Activated T-cell treated with anti-CD3 and anti-CD28 coated beads, Interleukin-2, amount 50 U/mL, for 4 hours (primary cell): ENCODE data around the gene CCNG1. TPM values are rescaled to one million over a fixed set of nuclear protein-coding genes. Genes with fewer than 3 reads are reported as not detected.
"Not testable (repeated sequence)": the region's sequence is repeated elsewhere in the genome, so short reads cannot be mapped to it uniquely, and the experiment has no call there.

Experiments
- ATAC-seq, 2 donors: fragments of 200-7000 bp; cut with Tn5 transposase; one replicate each; pipeline ENCODE4 v1.10.0; 2021
- DNase-seq: peaks from one replicate; pipeline ENCODE4 v3.0.0-alpha.2; 2020
- H3K27me3 Mint-ChIP-seq: one replicate; pipeline ENCODE4 v1.8.0; 2021; ENCODE audit warnings: low read depth, mixed read lengths
- H3K36me3 Mint-ChIP-seq: one replicate; pipeline ENCODE4 v1.8.0; 2022; ENCODE audit warnings: mixed read lengths; ENCODE audit not compliant: insufficient read depth
- H3K4me1 Mint-ChIP-seq: one replicate; pipeline ENCODE4 v1.8.0; 2021; ENCODE audit warnings: low read depth, mixed read lengths
- H3K4me3 Mint-ChIP-seq: one replicate; pipeline ENCODE4 v1.8.0; 2021; ENCODE audit warnings: mild to moderate bottlenecking, moderate library complexity, mixed read lengths
- H3K9me3 Mint-ChIP-seq: one replicate; pipeline ENCODE4 v1.8.0; 2021; ENCODE audit warnings: mixed read lengths
- total RNA-seq, 3 donors: library from RNA; stranded (reverse); gene quantifications; one replicate each; pipeline ENCODE4 v1.2.1, GENCODE V29; 2021

Gene CCNG1
- total RNA-seq, 3 donors from 2014 or later = 47.1 to 54.7 (median 52.6) TPM

DNA sequence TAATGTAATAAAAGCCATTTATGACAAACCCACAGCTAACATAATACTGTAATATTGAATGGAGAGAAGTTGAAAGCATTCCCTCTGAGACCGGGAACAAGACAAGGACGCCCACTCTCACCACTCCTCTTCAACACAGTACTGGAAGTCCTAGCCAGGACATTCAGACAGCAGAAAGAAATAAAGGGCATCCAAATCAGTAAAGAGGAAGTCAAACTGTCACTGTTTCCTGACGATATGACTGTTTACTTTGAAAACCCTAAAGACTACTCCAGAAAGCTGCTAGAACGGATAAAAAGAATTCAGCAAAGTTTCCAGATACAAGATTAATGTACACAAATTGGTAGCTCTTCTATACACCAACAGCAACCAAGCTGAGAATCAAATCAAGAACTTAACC is 11.3 kb upstream of the CCNG1 start:
- H3K4me1 Mint-ChIP-seq, DNase-seq, H3K36me3 Mint-ChIP-seq, ATAC-seq, H3K4me3 Mint-ChIP-seq, H3K9me3 Mint-ChIP-seq: not testable (repeated sequence)
- peaks cover 13% of the 10 kb centered on the region for H3K27me3 Mint-ChIP-seq

DNA sequence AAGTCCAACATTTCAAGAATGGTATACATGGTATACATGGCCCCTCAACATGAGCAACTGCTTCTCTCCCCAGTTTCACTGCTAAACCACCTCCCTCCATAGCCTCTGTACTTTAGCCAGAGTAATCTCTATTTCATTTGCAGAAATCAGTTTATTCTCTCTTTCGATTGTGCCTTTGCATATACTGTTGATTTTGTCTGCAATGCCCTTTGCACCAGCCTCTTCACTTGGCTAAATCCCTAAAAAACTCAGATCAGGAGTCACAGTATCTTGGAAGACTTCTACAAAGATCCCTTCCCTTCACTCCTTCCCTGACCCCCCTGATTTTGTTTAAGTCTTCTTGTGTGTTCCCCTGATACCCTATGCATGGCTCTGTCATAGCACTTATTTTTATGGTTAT is 4.9 kb upstream of the CCNG1 start:
- H3K4me3 Mint-ChIP-seq = no peak overlapping the region
- no peaks in the 10 kb centered on the region for H3K27me3 Mint-ChIP-seq
- no peaks in the 10 kb centered on the region for H3K36me3 Mint-ChIP-seq
- DNase-seq (no peak), ATAC-seq (no peak)
- H3K4me1 Mint-ChIP-seq = peaks cover 9% of the 10 kb centered on the region
- no peaks in the 10 kb centered on the region for H3K9me3 Mint-ChIP-seq

DNA sequence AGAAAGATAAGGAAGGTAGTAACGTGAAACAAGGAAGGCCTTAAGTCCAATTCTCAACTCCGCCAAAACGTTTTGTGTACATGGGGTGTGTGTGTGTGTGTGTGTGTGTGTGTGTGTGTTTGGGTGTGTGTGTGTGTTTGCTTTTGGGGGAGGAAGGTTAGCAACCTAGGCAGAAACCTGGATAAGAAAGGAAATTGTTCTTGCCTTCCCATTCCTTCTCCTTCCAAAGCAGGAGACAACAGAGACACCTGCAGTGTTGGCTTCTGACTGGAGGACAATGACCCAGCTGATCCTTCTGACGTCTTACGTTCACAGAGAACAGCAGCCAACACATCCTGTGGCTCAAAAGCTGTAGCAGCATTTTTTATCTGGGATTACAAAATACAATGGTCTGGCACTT is 4.1 kb upstream of the CCNG1 start:
- ATAC-seq (no peak), DNase-seq (no peak)
- Mint-ChIP-seq H3K4me1 (peaks cover 12% of the 10 kb centered on the region), H3K9me3 (no peaks in the 10 kb centered on the region), H3K27me3 (no peaks in the 10 kb centered on the region), H3K36me3 (no peaks in the 10 kb centered on the region), H3K4me3 (no peak overlapping the region)

DNA sequence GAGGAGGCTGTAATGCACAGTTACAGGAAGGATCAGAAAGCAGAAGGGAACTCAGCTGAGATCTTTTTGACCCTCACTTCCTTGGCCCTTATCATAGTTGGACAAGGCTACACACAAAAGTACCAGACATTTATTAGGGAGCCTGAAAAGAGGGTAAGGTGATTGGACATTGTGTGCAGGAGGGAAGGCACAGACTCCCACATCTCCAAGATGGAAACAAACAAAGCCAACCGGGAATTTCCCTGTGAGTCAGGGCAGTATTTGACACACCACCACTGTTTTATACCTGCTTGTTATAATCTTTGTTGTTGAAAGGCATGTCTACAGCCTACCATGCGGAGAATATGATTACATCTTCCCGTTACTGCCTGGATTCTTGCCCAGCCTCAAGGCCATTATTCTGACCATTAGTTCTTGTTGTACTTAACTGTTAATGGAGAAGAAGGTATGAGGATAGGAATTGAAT is 3.0 kb upstream of the CCNG1 start:
- ATAC-seq (peak in 1 of 2 donors; percentile 23), DNase-seq (no peak)
- no peaks in the 10 kb centered on the region for H3K9me3 Mint-ChIP-seq
- H3K36me3 Mint-ChIP-seq = no peaks in the 10 kb centered on the region
- H3K27me3 Mint-ChIP-seq = no peaks in the 10 kb centered on the region
- peaks cover 23% of the 10 kb centered on the region for H3K4me1 Mint-ChIP-seq
- no peak overlapping the region for H3K4me3 Mint-ChIP-seq

DNA sequence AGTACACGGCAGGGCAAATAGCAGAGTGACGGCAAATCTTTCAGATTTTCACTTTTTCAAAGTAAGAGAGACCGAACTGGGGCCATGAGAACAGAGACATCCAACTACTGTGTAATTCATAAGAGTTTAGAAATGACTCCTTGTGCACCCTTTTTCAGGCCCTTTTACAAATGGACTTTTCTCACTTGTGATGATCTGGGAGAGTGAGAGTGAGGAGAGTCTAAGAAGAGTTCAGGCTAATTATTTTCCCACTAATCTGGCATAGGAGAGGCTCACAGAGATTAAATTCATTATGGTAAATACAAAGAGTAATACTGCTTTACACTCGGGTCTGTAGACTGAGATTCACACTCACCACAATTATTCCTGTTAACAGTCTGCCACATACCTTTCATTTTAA is 880 bp upstream of the CCNG1 start:
- DNase-seq = no peak
- H3K4me1 Mint-ChIP-seq = peaks cover 37% of the 10 kb centered on the region
- H3K4me3 Mint-ChIP-seq = peak overlapping the region; percentile 88

DNA sequence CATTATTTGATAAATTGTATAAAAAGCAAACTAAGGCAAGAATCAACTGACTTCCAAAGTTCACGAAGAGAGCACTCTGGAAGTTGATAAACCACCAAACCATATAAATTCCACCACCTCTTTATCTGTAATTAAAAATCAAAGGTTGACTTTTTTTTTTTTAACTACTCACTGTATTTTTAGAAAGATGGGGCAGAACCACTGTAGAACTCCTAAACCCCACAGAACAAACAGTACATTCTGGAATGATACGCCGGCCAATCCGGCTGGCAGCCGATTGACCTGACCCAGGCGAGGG is 435 bp upstream of the CCNG1 start:
- ATAC-seq (no peak), DNase-seq (no peak)
- peaks cover 37% of the 10 kb centered on the region for H3K4me1 Mint-ChIP-seq
- H3K36me3 Mint-ChIP-seq = peaks cover 8% of the 10 kb centered on the region
- no peaks in the 10 kb centered on the region for H3K9me3 Mint-ChIP-seq
- H3K4me3 Mint-ChIP-seq = peak overlapping the region; percentile 88
- H3K27me3 Mint-ChIP-seq = no peaks in the 10 kb centered on the region

More for the DNA sequence above, 880 bp upstream of the CCNG1 start:
- no peaks in the 10 kb centered on the region for H3K9me3 Mint-ChIP-seq
- no peaks in the 10 kb centered on the region for H3K27me3 Mint-ChIP-seq
- no peak for ATAC-seq
- H3K36me3 Mint-ChIP-seq = peaks cover 8% of the 10 kb centered on the region

DNA sequence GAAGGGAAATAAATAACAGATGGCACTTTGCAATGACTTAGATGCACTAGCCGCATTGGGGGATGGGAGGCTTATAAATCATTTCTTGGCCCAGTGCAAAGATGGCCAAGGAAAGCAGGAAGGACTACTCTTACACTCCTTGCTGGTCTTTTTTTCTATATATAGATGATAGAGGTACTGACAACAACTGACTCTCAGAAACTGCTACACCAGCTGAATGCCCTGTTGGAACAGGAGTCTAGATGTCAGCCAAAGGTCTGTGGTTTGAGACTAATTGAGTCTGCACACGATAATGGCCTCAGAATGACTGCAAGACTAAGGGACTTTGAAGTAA is 1.7 kb downstream of the CCNG1 start:
- Mint-ChIP-seq H3K4me3 (peak overlapping the region; percentile 88), H3K27me3 (no peaks in the 10 kb centered on the region), H3K36me3 (peaks cover 17% of the 10 kb centered on the region), H3K4me1 (peaks cover 37% of the 10 kb centered on the region), H3K9me3 (no peaks in the 10 kb centered on the region)
- DNase-seq = no peak
- no peak for ATAC-seq

DNA sequence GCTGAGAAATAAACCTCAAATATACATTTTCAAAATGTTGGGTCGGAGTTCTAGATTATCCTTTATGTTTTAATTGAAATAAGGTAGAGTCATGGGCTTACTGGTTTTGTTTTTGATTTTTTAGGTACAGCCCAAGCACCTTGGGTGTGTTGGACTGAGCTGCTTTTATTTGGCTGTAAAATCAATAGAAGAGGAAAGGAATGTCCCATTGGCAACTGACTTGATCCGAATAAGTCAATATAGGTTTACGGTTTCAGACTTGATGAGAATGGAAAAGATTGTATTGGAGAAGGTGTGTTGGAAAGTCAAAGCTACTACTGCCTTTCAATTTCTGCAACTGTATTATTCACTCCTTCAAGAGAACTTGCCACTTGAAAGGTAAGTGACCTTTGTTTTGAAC is 3.6 kb downstream of the CCNG1 start:
- H3K9me3 Mint-ChIP-seq = no peaks in the 10 kb centered on the region
- H3K4me3 Mint-ChIP-seq = no peak overlapping the region
- DNase-seq (no peak), ATAC-seq (no peak)
- no peaks in the 10 kb centered on the region for H3K27me3 Mint-ChIP-seq
- peaks cover 20% of the 10 kb centered on the region for H3K36me3 Mint-ChIP-seq
- peaks cover 37% of the 10 kb centered on the region for H3K4me1 Mint-ChIP-seq

DNA sequence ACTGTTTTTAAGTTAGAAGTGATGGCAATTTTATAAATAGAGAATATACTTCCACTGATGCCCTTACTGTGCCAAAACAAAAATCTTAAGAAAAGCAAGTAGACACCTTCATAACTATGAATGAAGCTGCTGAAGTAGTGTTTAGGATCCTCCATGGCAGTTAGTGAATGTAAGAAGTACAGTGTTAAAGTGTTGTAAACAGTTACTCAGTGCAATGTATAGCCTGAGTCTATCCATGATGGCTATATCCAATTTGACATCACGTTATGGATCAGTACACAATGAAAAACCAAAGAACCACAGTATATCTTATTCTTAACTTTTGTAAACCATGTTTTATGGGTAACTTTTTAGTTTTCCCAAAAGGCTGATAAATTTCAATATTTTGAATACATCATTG is 7.1 kb downstream of the CCNG1 start:
- no peaks in the 10 kb centered on the region for H3K9me3 Mint-ChIP-seq
- peaks cover 13% of the 10 kb centered on the region for H3K4me1 Mint-ChIP-seq
- no peaks in the 10 kb centered on the region for H3K27me3 Mint-ChIP-seq
- DNase-seq = no peak
- H3K36me3 Mint-ChIP-seq = peaks cover 42% of the 10 kb centered on the region
- no peak overlapping the region for H3K4me3 Mint-ChIP-seq
- ATAC-seq = no peak

DNA sequence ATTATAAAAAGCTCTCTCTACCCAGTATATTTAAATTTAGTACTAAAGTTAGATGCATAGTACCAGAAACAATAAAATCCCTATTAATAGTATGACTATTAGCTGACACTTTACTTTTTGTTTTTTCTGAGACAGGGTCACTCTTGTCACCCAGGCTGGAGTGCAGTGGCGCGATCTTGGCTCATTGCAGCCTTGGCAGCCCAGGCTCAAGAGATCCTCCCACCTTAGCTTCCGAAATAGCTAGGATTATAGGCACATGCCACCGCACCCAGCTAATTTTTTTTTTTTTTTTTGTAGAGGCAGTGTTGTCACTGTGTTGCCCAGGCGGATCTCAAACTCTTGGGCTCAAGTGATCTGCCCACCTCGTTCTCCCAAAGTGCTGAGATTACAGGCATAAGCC is 8.0 kb downstream of the CCNG1 start:
- Mint-ChIP-seq H3K36me3 (peaks cover 43% of the 10 kb centered on the region), H3K4me3 (no peak overlapping the region), H3K9me3 (no peaks in the 10 kb centered on the region), H3K27me3 (no peaks in the 10 kb centered on the region), H3K4me1 (peaks cover 7% of the 10 kb centered on the region)
- no peak for ATAC-seq
- DNase-seq = no peak

DNA sequence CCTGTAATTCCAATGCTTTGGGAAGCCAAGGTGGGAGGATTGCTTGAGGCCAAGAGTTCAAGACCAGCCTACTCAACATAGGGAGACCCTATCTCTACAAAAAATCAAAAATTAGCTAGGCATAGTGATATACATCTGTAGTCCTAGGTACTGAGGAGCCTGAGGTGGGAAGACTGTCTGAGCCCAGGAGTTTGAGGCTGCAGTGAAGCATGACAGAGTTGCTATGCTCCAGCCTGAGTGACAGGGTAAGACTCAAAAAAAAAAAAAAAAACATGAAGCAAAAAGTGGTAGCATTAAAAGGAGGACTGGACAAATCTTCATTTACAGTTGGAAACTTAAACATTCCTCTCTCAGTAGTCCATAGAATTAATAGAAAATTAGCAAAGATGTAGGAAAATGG is 9.8 kb downstream of the CCNG1 start:
- no peak for DNase-seq
- Mint-ChIP-seq H3K4me3 (no peak overlapping the region), H3K4me1 (peaks cover 1% of the 10 kb centered on the region), H3K27me3 (no peaks in the 10 kb centered on the region), H3K36me3 (peaks cover 38% of the 10 kb centered on the region), H3K9me3 (no peaks in the 10 kb centered on the region)
- no peak for ATAC-seq

DNA sequence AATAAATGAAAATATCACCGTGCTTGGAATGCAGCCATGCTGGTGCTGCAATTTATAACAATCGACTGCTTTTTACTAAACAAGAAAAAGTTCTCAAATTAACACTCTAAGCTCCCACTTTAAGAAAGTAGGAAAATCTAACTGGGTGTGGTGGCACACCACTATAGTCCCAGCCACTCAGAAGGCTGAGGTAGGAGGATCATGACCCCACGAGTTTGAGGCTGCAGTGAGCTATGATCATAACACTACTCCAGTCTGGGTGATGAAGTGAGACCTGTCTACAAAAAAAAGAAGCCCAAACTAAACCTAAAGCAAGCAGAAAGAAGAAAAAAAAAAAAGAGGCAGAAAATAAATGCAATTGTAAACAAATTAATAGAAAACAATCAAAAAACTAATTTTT is 10.5 kb downstream of the CCNG1 start:
- Mint-ChIP-seq H3K27me3 (no peaks in the 10 kb centered on the region), H3K9me3 (no peaks in the 10 kb centered on the region), H3K4me1 (peaks cover 3% of the 10 kb centered on the region), H3K36me3 (peaks cover 33% of the 10 kb centered on the region), H3K4me3 (no peak overlapping the region)
- DNase-seq = no peak
- no peak for ATAC-seq

DNA sequence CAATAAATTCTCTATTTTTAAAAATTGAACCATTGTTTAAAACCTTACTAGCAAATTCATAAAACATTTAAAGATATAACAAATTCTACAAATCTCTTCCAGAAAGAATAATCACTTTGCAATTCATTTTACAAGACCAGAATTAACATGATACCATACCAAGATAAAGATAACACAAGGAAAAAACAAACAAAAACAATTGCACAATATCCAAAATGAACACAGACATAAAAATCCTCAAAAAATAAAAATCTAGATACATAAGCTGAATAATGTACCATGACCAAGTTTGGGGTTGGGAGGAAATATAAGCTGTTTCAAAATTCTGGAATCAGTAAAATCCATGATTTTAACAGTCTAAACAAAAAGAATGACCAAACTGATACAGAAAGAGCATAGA is 11.1 kb downstream of the CCNG1 start:
- no peak for ATAC-seq
- no peaks in the 10 kb centered on the region for H3K27me3 Mint-ChIP-seq
- no peak overlapping the region for H3K4me3 Mint-ChIP-seq

DNA sequence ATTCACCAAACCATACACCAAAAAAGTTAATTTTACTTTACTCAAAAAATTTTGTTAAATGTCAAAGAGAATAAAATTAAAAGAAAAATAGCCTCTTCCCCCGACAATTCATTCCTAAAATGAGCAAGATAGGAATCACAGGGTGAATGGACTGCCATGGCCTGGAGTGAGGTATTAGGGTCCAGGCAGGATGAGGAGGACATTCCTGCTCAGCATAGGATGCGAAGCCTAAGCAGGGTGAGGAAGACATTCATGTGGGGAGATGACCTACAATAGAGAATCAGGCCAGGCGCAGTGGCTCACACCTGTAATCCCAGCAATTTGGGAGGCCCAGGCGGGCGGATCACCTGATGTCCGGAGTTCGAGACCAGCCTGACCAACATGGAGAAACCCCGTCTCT is 14.1 kb downstream of the CCNG1 start:
- no peak for ATAC-seq
- peaks cover 43% of the 10 kb centered on the region for H3K36me3 Mint-ChIP-seq
- no peak overlapping the region for H3K4me3 Mint-ChIP-seq
- H3K9me3 Mint-ChIP-seq = no peaks in the 10 kb centered on the region
- H3K4me1 Mint-ChIP-seq = peaks cover 12% of the 10 kb centered on the region
- DNase-seq = no peak
- no peaks in the 10 kb centered on the region for H3K27me3 Mint-ChIP-seq

More for the DNA sequence above, 11.1 kb downstream of the CCNG1 start:
- peaks cover 33% of the 10 kb centered on the region for H3K36me3 Mint-ChIP-seq
- no peaks in the 10 kb centered on the region for H3K9me3 Mint-ChIP-seq
- H3K4me1 Mint-ChIP-seq = peaks cover 3% of the 10 kb centered on the region
- no peak for DNase-seq

DNA sequence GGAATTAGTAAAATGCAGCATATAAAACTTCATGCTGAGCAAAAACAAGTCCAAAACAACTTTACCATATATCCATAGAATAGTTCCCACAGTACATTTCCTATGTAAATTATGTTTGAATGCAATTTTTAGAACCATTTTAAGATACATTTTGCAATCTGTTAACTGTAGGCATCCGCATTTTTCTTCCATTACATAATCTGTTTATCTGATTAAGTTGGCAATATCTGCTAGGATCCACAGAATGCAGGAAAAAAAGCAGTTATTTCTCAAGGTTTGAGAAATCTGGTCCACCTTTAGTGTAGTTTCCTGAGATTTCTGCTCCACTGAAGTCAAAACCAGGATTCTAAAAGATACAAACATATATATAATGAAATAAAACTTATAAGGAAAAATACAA is 16.3 kb downstream of the CCNG1 start:
- Mint-ChIP-seq H3K27me3 (no peaks in the 10 kb centered on the region), H3K4me1 (peaks cover 16% of the 10 kb centered on the region), H3K36me3 (peaks cover 29% of the 10 kb centered on the region), H3K9me3 (no peaks in the 10 kb centered on the region), H3K4me3 (no peak overlapping the region)
- ATAC-seq (no peak), DNase-seq (no peak)

DNA sequence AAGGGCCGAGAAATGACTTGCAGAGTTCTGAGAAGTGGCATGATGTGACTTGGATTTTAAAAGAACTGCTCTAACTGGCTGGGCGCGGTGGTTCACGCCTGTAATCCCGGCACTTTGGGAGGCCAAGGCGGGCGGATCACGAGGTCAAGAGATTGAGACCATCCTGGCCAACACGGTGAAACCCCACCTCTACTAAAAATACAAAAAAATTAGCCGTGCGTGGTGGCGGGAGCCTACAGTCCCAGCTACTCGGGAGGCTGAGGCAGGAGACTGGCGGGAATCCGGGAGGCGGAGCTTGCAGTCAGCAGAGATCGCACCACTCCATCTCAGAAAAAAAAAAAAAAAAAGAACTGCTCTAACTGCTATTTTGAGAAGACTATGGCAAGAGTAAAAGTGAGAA is 18.0 kb downstream of the CCNG1 start:
- not testable (repeated sequence) for H3K9me3 Mint-ChIP-seq, H3K4me3 Mint-ChIP-seq, DNase-seq, H3K27me3 Mint-ChIP-seq, ATAC-seq
- Mint-ChIP-seq H3K36me3 (peaks cover 19% of the 10 kb centered on the region), H3K4me1 (peaks cover 20% of the 10 kb centered on the region)
